Measurements from ENCODE around the gene RPS2.

DNA sequence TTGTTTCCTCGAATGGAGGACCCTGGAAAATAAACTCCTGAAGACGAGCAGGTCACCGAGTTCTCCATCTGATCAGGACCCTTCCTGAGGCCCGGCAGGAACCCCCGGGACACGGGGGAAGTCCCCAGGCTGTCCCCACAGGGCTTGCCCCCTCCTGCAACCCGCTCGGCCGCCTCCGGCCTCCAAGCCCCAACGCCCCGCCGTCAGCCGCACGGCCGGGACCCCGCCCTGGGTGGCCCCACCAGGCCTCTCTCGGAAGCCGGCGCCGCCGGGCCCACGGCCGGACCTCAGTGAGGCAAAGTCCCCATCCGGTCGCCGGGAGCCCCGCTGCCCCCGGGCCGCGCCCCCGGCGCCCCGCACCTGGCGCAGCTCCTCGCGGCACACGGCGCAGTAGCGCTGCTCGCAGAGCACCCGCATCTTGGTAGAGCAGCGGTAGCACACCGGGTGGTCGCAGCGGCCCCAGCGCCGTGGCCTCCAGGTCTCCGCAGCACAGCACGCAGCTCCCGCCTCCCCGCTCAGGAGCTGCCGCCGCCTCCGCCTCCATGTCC lies 44.6 kb upstream of the RPS2 start:
- TF ChIP-seq, protein P1, sequence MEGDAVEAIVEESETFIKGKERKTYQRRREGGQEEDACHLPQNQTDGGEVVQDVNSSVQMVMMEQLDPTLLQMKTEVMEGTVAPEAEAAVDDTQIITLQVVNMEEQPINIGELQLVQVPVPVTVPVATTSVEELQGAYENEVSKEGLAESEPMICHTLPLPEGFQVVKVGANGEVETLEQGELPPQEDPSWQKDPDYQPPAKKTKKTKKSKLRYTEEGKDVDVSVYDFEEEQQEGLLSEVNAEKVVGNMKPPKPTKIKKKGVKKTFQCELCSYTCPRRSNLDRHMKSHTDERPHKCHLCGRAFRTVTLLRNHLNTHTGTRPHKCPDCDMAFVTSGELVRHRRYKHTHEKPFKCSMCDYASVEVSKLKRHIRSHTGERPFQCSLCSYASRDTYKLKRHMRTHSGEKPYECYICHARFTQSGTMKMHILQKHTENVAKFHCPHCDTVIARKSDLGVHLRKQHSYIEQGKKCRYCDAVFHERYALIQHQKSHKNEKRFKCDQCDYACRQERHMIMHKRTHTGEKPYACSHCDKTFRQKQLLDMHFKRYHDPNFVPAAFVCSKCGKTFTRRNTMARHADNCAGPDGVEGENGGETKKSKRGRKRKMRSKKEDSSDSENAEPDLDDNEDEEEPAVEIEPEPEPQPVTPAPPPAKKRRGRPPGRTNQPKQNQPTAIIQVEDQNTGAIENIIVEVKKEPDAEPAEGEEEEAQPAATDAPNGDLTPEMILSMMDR (IDR thresholded peaks at IDR 0.05), result no peak; the same call in 1 of the 2 replicates
- no peak for TF ChIP-seq ZFX (IDR thresholded peaks at IDR 0.05; ENCODE audit: borderline replicate concordance)
